Thyroid gland (tissue), 4 donors: ENCODE measurements around the gene FXYD5. TPM values are rescaled to one million over a fixed set of nuclear protein-coding genes. Genes with fewer than 3 reads are reported as not detected.

Experiments used
- DNase-seq, 2 donors: peaks; one replicate each; pipeline ENCODE4 v3.0.0-alpha.2; 2019
- H3K27ac ChIP-seq, 3 donors: fragments of 200-600 bp; sonication (generic); 1 replicate in 2 of 3; 2 replicates in 1 of 3; pipeline ENCODE4 v1.5.1; 2016 to 2019; ENCODE audit warnings: mild to moderate bottlenecking in 1 of 3, moderate library complexity in 1 of 3
- H3K27me3 ChIP-seq: fragments of 200-600 bp; sonication (generic); one replicate; pipeline ENCODE4 v1.5.1; 2019
- H3K36me3 ChIP-seq, 2 donors: fragments of 200-600 bp; sonication (generic); one replicate each; pipeline ENCODE4 v1.5.1; 2016 to 2019
- H3K4me1 ChIP-seq, 2 donors: fragments of 200-600 bp; sonication (generic); one replicate each; pipeline ENCODE4 v1.5.1; 2017 to 2019
- H3K4me3 ChIP-seq, 3 donors: fragments of 200-600 bp; sonication (generic); replicated peaks in 1 of 3; 1 replicate in 2 of 3; 2 replicates in 1 of 3; pipeline ENCODE4 v1.5.1; 2016; ENCODE audit warnings: mild to moderate bottlenecking in 1 of 3
- H3K9me3 ChIP-seq: fragments of 200-600 bp; sonication (generic); one replicate; pipeline ENCODE4 v1.5.1; 2017
- POLR2A ChIP-seq, 2 donors: fragments of 450-650 bp; IDR thresholded peaks; one replicate each; pipeline ENCODE4 v1.6.1; 2017; ENCODE audit warnings: antibody characterized with exemption in 2 of 2, mild to moderate bottlenecking in 2 of 2, moderate library complexity in 1 of 2
- WGBS, 2 donors: methylation state at CpG; one replicate each; pipeline ENCODE4 v1.1.5; 2017; 5-methylcytosine and 5-hydroxymethylcytosine counted together
- intact Hi-C: fragments of 100-400 bp; cut with DNase I; formaldehyde crosslinking; loops from one replicate; pipeline ENCODE4 v1.15.1; 2023
- total RNA-seq, 4 donors: library from RNA; depleted of rRNA; stranded (reverse); fragments of >200 nt; gene quantifications; one replicate each; pipeline ENCODE4 v1.2.3, GENCODE V29; 2016
- TF ChIP-seq, protein P1 (sequence below), 6 experiments: fragments of 200-600 bp in 3 of 6; fragments of 450-650 bp in 3 of 6; sonication (generic) in 3 of 6; IDR thresholded peaks; one replicate each; pipeline ENCODE4 v1.5.1; 2016 to 2019; ENCODE audit warnings: antibody characterized with exemption in 6 of 6, mild to moderate bottlenecking in 2 of 6, inconsistent platforms in 1 of 6, moderate library complexity in 1 of 6

FXYD5 gene
- total RNA-seq, 4 donors from 2014 or later, result 9.3 to 52.4 (median 19.6) TPM

DNA sequence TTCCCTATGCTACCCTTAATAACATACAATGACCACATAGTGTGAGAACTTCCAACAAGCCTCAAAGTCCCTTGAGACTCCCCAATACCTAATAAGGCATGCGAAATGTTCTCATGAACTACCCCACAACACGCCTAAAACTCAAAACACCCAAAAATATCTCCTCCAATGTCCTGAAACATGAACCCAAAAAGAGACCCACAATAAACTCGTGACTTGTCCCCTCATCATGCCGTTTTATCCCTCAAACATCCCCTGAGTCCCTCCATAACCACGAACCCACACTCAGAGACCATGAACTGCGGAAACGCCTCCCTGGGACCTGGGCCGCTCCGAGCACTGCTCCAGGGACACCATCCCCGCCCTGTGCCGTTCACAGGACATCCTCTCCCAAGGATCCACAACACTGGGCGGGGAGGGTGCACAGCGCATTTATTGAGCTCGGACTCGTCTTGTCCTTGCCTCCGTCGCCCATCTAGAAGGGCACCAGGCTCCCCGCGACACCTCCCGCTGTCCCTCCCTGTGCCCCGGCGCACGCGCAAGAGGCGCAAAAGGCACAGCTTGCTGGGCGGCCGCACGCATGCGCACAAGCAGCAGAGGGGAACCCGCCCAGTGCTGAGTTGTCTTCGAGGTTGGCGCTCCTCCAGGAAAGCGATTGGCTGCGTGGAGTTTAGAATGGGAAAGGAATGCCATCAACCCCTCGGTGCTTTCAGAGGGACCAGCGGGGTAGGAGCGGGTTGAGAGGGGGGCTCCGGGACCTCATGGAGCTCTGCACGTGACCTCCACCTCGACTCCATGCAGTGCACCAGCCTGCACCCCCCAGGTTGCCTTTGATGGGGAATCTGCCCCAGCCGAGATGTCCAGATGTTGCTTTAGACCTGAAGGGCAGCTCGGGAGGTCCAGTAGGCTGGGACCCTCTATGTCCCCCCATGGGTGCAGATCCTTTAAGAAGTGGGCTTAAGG lies 30.2 kb upstream of the FXYD5 start:
- Histone ChIP-seq H3K9me3 (no peaks in the 10 kb centered on the region), H3K27me3 (no peaks in the 10 kb centered on the region), H3K4me3 (peak overlapping the region; percentile 5 to 35 (median 12)), H3K4me1 (peaks cover 0 to 16% of the 10 kb centered on the region in 2 donors), H3K27ac (peak overlapping the region; percentile 17 to 74 (median 61)), H3K36me3 (no peaks in the 10 kb centered on the region)
- TF ChIP-seq, protein P1, sequence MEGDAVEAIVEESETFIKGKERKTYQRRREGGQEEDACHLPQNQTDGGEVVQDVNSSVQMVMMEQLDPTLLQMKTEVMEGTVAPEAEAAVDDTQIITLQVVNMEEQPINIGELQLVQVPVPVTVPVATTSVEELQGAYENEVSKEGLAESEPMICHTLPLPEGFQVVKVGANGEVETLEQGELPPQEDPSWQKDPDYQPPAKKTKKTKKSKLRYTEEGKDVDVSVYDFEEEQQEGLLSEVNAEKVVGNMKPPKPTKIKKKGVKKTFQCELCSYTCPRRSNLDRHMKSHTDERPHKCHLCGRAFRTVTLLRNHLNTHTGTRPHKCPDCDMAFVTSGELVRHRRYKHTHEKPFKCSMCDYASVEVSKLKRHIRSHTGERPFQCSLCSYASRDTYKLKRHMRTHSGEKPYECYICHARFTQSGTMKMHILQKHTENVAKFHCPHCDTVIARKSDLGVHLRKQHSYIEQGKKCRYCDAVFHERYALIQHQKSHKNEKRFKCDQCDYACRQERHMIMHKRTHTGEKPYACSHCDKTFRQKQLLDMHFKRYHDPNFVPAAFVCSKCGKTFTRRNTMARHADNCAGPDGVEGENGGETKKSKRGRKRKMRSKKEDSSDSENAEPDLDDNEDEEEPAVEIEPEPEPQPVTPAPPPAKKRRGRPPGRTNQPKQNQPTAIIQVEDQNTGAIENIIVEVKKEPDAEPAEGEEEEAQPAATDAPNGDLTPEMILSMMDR (IDR thresholded peaks at IDR 0.05), result no peak
- TF ChIP-seq POLR2A (IDR thresholded peaks at IDR 0.05), result peak in 1 of 2 donors; percentile 70
- intact Hi-C loops, result no loop called here
- WGBS, 2 donors, result 11 to 12% methylated on average over 20 to 32 of the region's 42 CpGs
- DNase-seq, result peak; percentile 88 to 92

DNA sequence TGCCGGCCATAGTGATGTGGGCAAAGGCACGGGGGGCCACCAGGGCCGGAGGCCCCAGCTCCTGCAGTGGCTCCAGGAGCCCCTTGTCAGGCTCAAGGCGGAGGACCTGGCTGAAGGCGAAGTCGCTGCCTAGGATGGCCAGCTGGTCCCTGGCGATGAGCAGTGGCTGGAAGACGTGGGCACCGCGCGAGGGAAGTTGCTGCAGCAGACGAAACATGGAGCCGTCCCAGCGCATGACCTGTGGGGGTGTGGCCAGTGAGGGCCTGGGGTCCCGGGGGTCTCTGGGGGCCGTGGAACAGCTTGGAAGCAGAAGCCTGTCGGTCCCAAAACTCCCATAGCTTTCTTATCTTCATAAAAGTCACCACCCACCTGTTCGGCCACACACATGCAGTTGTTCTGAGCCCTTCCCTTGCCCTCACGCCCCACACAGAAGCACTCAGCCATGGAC lies 29.2 kb upstream of the FXYD5 start:
- WGBS, 2 donors, result 95% methylated on average over 16 to 19 of the region's 19 CpGs
- Histone ChIP-seq H3K27me3 (no peaks in the 10 kb centered on the region), H3K4me1 (peaks cover 0 to 16% of the 10 kb centered on the region in 2 donors), H3K27ac (peak overlapping the region in 2 of 3 donors; percentile 61 to 74), H3K9me3 (no peaks in the 10 kb centered on the region), H3K4me3 (no peak overlapping the region), H3K36me3 (no peaks in the 10 kb centered on the region)
- TF ChIP-seq, protein P1 (IDR thresholded peaks at IDR 0.05), result no peak
- TF ChIP-seq POLR2A (IDR thresholded peaks at IDR 0.05), result no peak
- intact Hi-C loops, result no loop called here
- no peak for DNase-seq

DNA sequence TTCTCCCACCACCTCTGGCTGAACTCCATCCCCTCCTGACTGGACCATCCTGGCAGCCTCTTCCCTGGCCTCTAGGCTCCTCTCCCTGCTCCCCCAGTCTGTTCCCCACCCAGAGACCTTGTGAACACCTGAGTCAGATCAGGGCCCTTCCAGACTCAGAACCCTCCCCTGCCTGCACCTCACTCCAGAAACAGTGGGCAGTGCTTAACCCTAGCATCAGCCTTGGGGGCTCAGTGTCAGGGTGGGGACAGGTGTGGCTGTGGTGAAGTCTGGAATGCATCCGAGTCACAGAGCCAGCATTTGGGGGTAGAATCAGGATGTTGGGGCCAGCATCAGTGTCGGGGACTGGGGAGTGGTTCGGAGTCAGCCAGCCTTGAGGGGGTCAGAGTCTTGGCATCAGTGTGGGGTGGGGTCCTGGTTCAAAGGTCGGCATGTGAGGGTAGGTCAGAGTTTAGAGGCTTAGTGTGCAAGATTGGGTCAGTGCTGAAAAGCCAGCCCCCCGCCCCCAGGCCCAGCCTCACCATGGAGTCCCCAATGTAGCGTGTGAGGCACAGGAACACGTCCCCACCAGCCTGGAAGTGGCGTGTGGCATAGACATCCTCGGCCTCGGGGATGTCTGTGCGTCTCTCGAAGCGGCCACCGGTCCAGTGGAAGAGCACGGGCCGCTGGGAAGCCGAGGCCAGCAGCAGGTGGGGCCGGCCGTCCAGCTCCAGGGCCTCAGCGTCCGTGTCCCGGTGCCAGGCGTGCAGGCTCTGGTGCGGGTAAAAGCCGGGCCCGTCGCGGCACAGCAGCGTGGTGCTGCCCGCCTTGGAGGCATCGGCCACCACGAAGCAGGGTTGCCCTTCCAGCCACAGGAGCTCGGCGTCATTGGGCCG lies 28.5 kb upstream of the FXYD5 start:
- H3K27me3 ChIP-seq, result no peaks in the 10 kb centered on the region
- no peaks in the 10 kb centered on the region for H3K36me3 ChIP-seq
- DNase-seq, result no peak
- no peak overlapping the region for H3K4me3 ChIP-seq
- intact Hi-C loops, result no loop called here
- H3K27ac ChIP-seq, result peak overlapping the region in 2 of 3 donors; percentile 30 to 43
- no peaks in the 10 kb centered on the region for H3K9me3 ChIP-seq
- 88 to 97% methylated on average over 5 to 14 of the region's 35 CpGs for WGBS, 2 donors
- TF ChIP-seq, protein P1 (IDR thresholded peaks at IDR 0.05), result no peak
- peaks cover 0 to 16% of the 10 kb centered on the region in 2 donors for H3K4me1 ChIP-seq

DNA sequence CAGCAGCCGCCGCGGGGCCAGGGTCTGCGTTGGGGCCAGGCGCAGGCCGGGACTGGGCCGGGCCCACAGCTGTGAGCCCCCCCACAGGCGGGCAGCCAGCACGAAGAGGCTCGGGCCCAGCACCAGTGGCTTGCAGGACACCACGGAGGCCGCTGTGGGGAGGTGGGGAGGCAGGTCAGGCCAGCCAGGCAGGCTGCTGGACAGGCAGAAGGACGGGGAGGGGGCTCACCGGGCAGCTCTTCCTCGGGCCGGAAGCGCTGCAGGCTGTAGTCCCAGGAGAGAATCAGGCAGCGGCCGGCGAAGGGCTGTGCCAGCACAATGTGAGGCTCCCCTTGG lies 27.9 kb upstream of the FXYD5 start:
- Histone ChIP-seq H3K4me3 (no peak overlapping the region), H3K27me3 (no peaks in the 10 kb centered on the region), H3K27ac (peak overlapping the region in 2 of 3 donors; percentile 1 to 30), H3K4me1 (peaks cover 0 to 16% of the 10 kb centered on the region in 2 donors), H3K9me3 (no peaks in the 10 kb centered on the region), H3K36me3 (no peaks in the 10 kb centered on the region)
- intact Hi-C loops, result no loop called here
- TF ChIP-seq, protein P1 (IDR thresholded peaks at IDR 0.05), result no peak
- TF ChIP-seq POLR2A (IDR thresholded peaks at IDR 0.05), result no peak
- 10 to 20% methylated on average over 2 to 6 of the region's 20 CpGs for WGBS, 2 donors
- DNase-seq, result no peak
